Lower leg skin (tissue), 4 donors: Measurements from ENCODE around the gene HNMT. TPM values are rescaled to one million over a fixed set of nuclear protein-coding genes. Genes with fewer than 3 reads are reported as not detected.

Source experiments
- DNase-seq, 2 donors: peaks; one replicate each; pipeline ENCODE4 v3.0.0-alpha.2; 2019; ENCODE audit warnings: low spot score in 2 of 2
- H3K4me3 ChIP-seq: fragments of 200-600 bp; sonication (generic); 2 replicates; pipeline ENCODE4 v1.5.1; 2017; ENCODE audit warnings: mild to moderate bottlenecking, low read depth; ENCODE audit not compliant: poor library complexity, severe bottlenecking
- POLR2A ChIP-seq, 2 donors: fragments of 450-650 bp; IDR thresholded peaks; one replicate each; pipeline ENCODE4 v1.6.1; 2016 to 2017; ENCODE audit warnings: antibody characterized with exemption in 2 of 2, mild to moderate bottlenecking in 1 of 2, moderate library complexity in 1 of 2
- WGBS, 2 donors: methylation state at CpG; one replicate each; pipeline ENCODE4 v1.1.5; 2018; 5-methylcytosine and 5-hydroxymethylcytosine counted together
- intact Hi-C: fragments of 100-400 bp; cut with DNase I; formaldehyde crosslinking; loops from one replicate; pipeline ENCODE4 v1.15.0; 2023; ENCODE audit warnings: low total_unique reads
- total RNA-seq, 4 donors: library from RNA; depleted of rRNA; stranded (reverse); fragments of >200 nt; gene quantifications; one replicate each; pipeline ENCODE4 v1.1.0, GENCODE V29; 2016
- TF ChIP-seq, protein P1 (sequence below), 3 donors: fragments of 450-650 bp; IDR thresholded peaks; one replicate each; pipeline ENCODE4 v1.5.1; 2016; ENCODE audit warnings: antibody characterized with exemption in 3 of 3, mild to moderate bottlenecking in 3 of 3, moderate library complexity in 2 of 3

HNMT gene
- total RNA-seq, 4 donors from 2014 or later = 21.3 to 33.1 (median 28.8) TPM

DNA sequence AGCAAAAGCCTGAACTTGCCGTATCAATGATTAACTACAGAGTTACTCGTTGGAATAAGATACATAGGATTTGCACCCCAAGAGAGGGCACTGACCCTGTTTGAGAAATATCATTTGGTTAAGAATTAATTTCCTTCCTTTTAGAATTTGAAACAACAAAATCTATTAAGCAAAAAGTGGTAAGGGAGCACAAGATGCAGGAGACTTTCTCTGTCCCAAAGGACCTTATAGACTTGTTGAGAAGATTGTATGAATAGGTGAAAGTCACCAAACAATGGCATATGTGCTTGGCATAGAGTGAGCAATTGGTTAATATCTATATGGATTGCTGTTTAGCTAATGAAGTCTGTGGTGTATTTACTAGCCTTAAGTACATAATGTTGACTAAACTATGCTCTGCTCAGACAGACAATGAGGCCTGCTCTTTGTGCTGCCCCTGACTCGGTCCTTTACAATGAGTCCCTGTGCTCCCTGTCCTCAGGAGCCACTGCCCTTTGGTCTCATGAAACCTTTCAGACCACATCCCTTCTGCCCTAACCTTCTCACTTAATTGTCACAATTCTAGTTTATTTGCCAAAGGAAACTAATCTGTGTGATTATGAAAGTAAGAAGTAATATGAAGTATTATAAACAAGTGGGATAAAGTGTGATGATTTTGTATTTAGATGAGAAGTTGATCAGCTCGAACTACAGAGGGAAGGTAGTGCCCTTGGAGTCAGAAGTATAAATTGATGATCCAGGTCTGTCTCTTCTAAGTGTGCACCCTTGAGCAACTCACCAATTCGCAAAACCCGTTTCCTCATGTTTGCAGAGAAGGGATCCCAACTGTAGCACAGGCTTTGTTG lies 21.2 kb upstream of the HNMT start:
- no peak overlapping the region for H3K4me3 ChIP-seq
- no peak for DNase-seq
- WGBS, 2 donors = 80 to 81% methylated on average over 6 of the region's 6 CpGs
- intact Hi-C loops = loop anchor here (10.0 kb wide), 1 partner anchor 142 kb away; no protein-coding TSS in a partner anchor
- no peak for TF ChIP-seq POLR2A (IDR thresholded peaks at IDR 0.05)
- TF ChIP-seq, protein P1, sequence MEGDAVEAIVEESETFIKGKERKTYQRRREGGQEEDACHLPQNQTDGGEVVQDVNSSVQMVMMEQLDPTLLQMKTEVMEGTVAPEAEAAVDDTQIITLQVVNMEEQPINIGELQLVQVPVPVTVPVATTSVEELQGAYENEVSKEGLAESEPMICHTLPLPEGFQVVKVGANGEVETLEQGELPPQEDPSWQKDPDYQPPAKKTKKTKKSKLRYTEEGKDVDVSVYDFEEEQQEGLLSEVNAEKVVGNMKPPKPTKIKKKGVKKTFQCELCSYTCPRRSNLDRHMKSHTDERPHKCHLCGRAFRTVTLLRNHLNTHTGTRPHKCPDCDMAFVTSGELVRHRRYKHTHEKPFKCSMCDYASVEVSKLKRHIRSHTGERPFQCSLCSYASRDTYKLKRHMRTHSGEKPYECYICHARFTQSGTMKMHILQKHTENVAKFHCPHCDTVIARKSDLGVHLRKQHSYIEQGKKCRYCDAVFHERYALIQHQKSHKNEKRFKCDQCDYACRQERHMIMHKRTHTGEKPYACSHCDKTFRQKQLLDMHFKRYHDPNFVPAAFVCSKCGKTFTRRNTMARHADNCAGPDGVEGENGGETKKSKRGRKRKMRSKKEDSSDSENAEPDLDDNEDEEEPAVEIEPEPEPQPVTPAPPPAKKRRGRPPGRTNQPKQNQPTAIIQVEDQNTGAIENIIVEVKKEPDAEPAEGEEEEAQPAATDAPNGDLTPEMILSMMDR (IDR thresholded peaks at IDR 0.05) = peak in 1 of 3 donors; percentile 80

DNA sequence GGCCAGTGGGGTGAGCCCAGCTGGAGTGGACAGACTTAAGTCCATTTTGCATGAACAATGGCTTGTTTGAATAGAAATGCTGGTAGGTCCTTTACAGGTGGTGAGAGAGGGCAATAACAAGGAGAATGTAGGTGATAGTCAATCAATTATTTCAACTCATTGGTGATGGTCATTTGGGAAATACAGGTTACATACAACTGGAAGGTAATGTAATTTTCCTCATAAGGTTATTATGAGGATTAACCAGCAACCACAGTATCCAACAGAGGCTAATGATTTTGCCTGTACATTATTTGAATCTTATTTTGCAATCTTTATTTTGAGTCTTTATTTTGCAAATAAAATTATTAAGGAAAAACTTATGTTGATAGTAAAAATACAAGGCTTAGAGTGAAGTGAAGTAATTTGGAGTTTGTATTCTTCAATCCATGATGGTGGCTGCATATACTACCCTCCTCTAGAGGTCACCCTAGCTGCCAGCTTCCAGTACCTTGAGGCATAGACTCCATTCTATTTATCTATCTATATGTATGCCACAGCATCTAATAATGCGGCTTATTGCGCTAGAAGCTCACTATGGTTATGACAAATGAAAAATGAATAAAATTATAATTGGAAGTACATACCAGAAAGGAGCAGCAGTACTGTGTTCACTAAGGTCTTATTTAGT lies 20.5 kb upstream of the HNMT start:
- H3K4me3 ChIP-seq = no peak overlapping the region
- TF ChIP-seq, protein P1 (IDR thresholded peaks at IDR 0.05) = no peak
- no peak for TF ChIP-seq POLR2A (IDR thresholded peaks at IDR 0.05)
- 90 to 99% methylated on average over 2 of the region's 2 CpGs for WGBS, 2 donors
- intact Hi-C loops = loop anchor here (10.0 kb wide), 1 partner anchor 141 kb away; no protein-coding TSS in a partner anchor
- no peak for DNase-seq

DNA sequence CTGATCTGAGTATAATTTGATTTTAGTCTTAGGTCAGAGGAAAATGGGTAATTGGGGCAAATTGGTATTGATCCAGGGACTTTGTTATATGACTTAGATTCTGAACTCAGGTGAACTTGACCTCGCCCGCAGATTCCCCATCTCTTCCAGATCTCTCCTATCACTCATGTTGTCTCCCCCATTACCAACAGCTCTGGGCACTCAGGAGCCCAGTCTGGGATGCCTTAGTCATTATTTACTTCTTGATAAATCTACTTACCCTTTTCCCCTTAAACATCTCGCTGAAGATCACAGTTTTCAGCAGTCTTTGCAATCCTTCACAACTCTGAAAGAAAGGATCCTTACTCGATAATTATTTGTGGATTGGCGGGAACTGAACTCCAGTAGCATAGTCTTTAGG lies 19.6 kb upstream of the HNMT start:
- WGBS, 2 donors = 74 to 82% methylated on average over 5 of the region's 5 CpGs
- no peak for DNase-seq
- TF ChIP-seq, protein P1 (IDR thresholded peaks at IDR 0.05) = no peak
- TF ChIP-seq POLR2A (IDR thresholded peaks at IDR 0.05) = no peak
- no peak overlapping the region for H3K4me3 ChIP-seq
- intact Hi-C loops = loop anchor here (10.0 kb wide), 1 partner anchor 140 kb away; no protein-coding TSS in a partner anchor

DNA sequence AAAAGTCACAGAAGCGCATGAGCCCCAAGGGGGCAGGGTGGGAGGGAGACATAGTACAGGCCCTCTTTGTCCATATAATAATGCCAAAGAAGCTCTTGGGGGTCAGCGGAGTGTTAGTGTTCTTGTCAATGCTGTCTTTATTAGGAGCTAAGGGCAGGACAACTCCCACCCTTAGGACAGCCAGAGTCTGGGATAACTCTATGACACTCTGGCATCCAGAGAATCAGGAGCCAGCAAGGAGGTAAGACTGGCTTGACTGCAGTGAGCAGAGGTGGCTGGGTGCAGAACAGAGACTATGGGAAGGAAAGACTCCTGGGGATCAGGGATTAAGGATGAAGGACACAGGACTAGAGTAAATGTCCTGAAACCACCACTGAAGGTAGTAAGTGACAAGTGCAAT lies 19.0 kb upstream of the HNMT start:
- TF ChIP-seq POLR2A (IDR thresholded peaks at IDR 0.05) = no peak
- TF ChIP-seq, protein P1 (IDR thresholded peaks at IDR 0.05) = no peak
- no peak for DNase-seq
- no peak overlapping the region for H3K4me3 ChIP-seq
- WGBS, 2 donors = 64 to 75% methylated on average over 2 of the region's 2 CpGs
- intact Hi-C loops = loop anchor here (10.0 kb wide), 1 partner anchor 140 kb away; no protein-coding TSS in a partner anchor

DNA sequence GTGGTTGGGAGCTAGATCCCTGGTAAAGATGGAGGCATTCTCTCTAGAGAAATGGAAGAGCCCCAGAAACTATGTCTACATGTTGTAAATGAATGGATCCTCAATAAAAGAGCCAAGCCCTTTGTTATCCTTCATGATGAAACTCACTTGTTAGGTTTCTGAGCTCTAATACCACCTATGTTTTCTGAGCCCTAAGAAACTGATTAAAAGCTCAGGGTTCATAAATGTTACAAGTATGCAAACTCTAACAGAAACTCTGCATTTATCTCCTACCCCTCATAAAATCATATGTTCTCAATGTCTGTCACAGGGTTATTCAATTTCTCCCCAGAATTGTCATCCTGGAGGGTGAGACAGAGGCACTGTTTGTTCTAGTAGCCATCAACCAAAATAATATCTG lies 18.0 kb upstream of the HNMT start:
- TF ChIP-seq POLR2A (IDR thresholded peaks at IDR 0.05) = no peak
- TF ChIP-seq, protein P1 (IDR thresholded peaks at IDR 0.05) = no peak
- intact Hi-C loops = loop anchor here (10.0 kb wide), 1 partner anchor 139 kb away; no protein-coding TSS in a partner anchor
- no peak for DNase-seq
- H3K4me3 ChIP-seq = no peak overlapping the region
